HG03469 (cell line): ENCODE data around the gene SEPTIN8.

Experiments used
- ATAC-seq: cut with Tn5 transposase; IDR thresholded peaks from one replicate; pipeline ENCODE4 v1.9.1; 2021; ENCODE audit warnings: mild to moderate bottlenecking, moderate library complexity, moderate number of reproducible peaks; ENCODE audit not compliant: unreplicated experiment

Gene SEPTIN8

DNA sequence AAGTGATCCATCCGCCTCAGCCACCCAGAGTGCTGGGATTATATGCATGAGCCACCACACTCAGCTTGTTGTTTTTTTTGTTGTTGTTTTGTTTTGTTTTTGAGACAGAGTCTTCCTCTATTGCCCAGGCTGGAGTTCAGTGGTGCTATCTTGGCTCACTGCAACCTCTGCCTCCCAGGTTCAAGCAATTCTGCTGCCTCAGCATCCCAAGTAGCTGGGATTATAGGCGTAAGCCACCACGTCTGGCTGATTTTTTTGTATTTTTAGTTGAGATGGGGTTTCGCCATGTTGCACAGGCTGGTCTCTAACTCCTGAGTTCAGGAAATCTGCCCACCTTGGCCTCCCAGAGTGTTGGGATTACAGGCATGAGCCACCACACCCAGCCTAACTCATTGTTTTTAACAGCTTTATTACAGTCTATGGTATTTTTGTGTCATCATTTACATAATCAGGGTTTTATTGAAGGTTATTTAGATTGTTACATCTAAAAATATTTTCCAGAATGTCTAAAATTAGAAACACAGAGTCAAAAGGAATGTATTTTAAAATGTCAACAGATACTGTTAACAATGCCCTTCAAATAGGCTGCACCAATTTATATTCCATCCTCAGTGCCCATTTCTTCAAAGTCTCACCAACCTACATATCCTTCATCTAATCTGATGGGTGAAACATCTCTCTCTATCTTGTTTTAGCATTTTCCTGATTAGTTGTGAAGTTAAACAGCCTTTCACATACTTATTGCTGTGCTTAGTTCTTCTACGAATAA, 58.3 kb downstream of the SEPTIN8 start:
- no peak for ATAC-seq

DNA sequence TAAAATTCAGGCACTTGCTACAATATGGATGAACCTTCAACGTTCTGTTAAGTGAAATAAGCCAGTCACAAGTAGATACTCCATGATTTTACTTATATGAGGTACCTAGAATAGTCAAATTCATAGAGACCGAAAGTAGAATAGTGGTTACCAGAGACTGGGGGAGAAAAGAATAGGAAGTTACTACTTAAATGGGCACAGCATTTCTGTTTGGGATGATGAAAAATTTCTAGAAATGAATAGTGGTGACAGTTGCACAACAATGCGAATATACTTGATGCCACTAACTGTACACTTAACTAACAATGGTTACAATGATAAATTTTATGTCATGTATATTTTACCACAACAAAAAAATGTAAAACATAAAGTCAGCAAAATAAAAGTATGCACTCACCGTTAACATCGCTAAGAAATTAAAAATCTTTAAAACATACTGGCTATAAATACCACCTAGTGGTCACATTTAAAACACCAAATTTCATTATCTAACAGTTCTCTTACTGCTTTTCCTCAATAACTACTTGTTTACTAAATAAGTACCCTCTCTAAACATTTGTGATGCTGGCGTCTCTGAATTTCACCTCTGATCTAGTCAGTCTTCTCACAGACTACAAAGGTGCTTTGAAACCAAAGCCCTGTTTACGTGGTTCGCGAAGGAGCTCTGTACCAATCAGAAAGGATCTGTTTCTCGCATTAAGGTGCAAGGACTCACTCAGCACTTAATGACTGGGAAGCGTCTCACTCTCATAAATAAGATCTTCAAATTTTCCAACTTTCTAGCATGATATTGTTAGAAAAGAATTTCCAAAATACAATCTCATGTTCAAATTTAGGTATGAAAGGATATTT, 62.4 kb downstream of the SEPTIN8 start:
- ATAC-seq: no peak

DNA sequence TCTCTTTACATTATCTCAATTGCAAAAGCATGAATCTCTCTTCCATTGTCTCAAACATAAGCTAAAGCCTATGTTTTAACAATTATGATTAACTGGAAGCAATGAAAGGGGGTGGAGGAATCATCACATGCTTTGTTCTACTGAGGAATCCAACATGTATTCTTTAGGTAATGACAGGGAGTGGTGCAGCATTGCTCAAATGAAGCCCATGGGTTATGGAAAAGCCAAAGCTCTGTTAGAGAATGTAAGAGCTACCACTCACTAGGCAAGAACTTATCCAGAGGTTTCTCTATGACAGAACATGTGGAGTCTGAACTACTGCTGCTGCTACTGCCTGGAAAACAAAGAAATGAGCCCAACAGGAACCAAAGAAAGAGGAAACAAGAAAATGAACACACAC, 68.4 kb downstream of the SEPTIN8 start:
- no peak for ATAC-seq

DNA sequence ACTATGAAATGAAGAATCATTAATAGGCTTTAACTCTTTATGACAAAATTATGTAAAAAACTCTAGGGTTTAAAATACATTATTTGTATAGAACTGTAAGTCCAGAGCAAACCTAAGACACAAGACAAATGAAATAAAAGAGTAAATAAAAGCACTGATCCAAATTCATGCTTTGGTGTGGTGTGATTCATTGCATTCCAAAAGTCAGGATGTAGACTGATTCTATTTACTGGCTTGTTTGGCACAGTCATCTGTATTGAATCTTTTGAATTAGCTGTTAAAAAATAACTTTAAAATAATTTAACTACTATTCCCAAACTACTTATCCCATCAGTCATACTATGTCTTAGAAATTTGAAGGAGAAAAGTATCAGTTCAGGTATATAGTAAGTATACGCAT, 72.2 kb downstream of the SEPTIN8 start:
- ATAC-seq: no peak
